Measurements from ENCODE around the gene RFLNA.
"Not testable (repeated sequence)": the region's sequence is repeated elsewhere in the genome, so short reads cannot be mapped to it uniquely, and the experiment has no call there.

The RFLNA gene

GRCh38 chr12:124314766-124315165, 19.9 kb downstream of the RFLNA start:
- H3K36me3 ChIP-seq (ENCODE audit: insufficient read depth, low read length): no peaks in the 10 kb centered on the region
- peaks cover 14% of the 10 kb centered on the region for H3K4me1 ChIP-seq (ENCODE audit: insufficient read depth, low read length)
- H3K9ac ChIP-seq (ENCODE audit: low read depth, low read length): no peak overlapping the region
- no peaks in the 10 kb centered on the region for H3K9me3 ChIP-seq (ENCODE audit: control insufficient read depth, insufficient read depth, low read length)

DNA sequence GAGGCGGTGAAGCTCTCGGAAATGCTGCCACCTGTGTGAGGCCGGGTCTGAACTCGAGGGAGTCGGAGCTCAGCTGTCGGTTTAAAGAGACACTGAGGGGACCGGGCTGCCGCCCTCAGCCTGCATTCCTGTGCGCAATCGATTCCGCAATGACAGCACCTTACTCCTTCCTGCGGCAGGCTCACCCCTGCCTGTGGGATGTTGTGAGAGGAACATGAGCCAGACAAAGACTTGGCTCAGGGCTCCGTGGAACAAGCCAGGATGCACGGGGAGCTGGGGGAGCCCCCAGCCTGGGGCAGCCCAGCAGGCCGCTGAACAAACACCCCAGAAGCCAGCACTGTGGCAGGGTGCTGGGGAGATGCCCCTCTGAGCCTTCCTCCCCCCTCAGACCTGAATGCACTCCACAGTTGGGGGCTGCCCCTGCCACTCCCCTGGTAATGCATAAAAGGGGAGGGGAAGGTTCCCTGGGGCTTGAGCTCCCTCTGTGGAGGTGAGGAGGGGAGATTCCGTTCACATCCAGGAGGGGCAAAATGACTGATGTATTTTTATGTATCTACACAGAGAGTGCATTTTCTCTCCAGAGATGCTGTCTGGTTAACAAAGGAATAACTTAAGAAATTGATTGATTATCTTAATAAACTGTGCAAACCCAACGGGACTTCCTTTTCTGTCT, 20.6 kb downstream of the RFLNA start:
- Histone ChIP-seq H3K9me3 (ENCODE audit: control insufficient read depth, insufficient read depth, low read length) (no peaks in the 10 kb centered on the region), H3K36me3 (ENCODE audit: insufficient read depth, low read length) (no peaks in the 10 kb centered on the region), H3K4me1 (ENCODE audit: insufficient read depth, low read length) (peaks cover 14% of the 10 kb centered on the region), H3K9ac (ENCODE audit: low read depth, low read length) (no peak overlapping the region)

DNA sequence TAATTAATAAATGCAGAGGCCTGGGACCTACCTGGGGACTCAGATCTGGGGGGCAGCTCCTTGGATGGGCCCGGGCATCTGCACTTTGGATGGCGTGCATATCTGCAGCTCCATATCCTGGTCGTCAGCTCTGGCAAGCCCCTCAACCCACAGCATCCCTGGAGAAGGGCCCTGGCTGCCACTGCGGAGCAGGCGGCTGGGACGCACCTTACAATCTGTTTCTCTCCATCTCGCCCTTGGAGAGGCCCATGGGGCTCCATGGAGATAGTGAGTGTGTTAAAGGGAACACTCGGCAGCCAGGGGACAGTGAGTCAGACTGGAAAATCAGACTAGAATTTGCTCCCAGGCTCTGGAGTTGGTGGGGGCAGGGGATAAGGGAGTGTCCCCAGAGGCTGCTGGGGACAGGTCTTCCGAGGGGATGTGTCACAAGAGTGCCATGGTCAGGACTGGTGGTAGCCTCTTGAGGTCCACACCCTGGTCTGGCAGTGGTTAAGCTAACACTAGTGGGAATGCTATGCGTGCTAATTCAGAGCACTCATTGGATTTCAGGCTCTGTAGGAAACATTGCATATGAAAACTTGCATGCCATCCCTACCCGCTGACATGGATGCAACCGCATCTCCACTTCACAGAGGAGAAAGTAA, 21.5 kb downstream of the RFLNA start:
- Histone ChIP-seq H3K4me1 (ENCODE audit: insufficient read depth, low read length) (peaks cover 14% of the 10 kb centered on the region), H3K9me3 (ENCODE audit: control insufficient read depth, insufficient read depth, low read length) (no peaks in the 10 kb centered on the region), H3K36me3 (ENCODE audit: insufficient read depth, low read length) (no peaks in the 10 kb centered on the region), H3K9ac (ENCODE audit: low read depth, low read length) (no peak overlapping the region)

GRCh38 chr12:124317400-124317799, 22.5 kb downstream of the RFLNA start:
- Histone ChIP-seq H3K9ac (ENCODE audit: low read depth, low read length) (no peak overlapping the region), H3K36me3 (ENCODE audit: insufficient read depth, low read length) (no peaks in the 10 kb centered on the region), H3K4me1 (ENCODE audit: insufficient read depth, low read length) (peaks cover 14% of the 10 kb centered on the region), H3K9me3 (ENCODE audit: control insufficient read depth, insufficient read depth, low read length) (no peaks in the 10 kb centered on the region)

- no peak overlapping the region for H3K9ac ChIP-seq (ENCODE audit: low read depth, low read length)
- peaks cover 14% of the 10 kb centered on the region for H3K4me1 ChIP-seq (ENCODE audit: insufficient read depth, low read length)
- peaks cover 3% of the 10 kb centered on the region for H3K9me3 ChIP-seq (ENCODE audit: control insufficient read depth, insufficient read depth, low read length)
- H3K36me3 ChIP-seq (ENCODE audit: insufficient read depth, low read length): peaks cover 2% of the 10 kb centered on the region; the same call in 1 of the 2 replicates
Measured at GRCh38 chr12:124318278-124319020, 23.6 kb downstream of the RFLNA start.

GRCh38 chr12:124319368-124320050, 24.6 kb downstream of the RFLNA start:
- peaks cover 14% of the 10 kb centered on the region for H3K9me3 ChIP-seq (ENCODE audit: control insufficient read depth, insufficient read depth, low read length)
- peaks cover 14% of the 10 kb centered on the region for H3K4me1 ChIP-seq (ENCODE audit: insufficient read depth, low read length)
- H3K36me3 ChIP-seq (ENCODE audit: insufficient read depth, low read length): peaks cover 12% of the 10 kb centered on the region
- H3K9ac ChIP-seq (ENCODE audit: low read depth, low read length): no peak overlapping the region

- peaks cover 20% of the 10 kb centered on the region for H3K36me3 ChIP-seq (ENCODE audit: insufficient read depth, low read length)
- H3K9ac ChIP-seq (ENCODE audit: low read depth, low read length): no peak overlapping the region
Measured at GRCh38 chr12:124321040-124321481, 26.2 kb downstream of the RFLNA start.

DNA sequence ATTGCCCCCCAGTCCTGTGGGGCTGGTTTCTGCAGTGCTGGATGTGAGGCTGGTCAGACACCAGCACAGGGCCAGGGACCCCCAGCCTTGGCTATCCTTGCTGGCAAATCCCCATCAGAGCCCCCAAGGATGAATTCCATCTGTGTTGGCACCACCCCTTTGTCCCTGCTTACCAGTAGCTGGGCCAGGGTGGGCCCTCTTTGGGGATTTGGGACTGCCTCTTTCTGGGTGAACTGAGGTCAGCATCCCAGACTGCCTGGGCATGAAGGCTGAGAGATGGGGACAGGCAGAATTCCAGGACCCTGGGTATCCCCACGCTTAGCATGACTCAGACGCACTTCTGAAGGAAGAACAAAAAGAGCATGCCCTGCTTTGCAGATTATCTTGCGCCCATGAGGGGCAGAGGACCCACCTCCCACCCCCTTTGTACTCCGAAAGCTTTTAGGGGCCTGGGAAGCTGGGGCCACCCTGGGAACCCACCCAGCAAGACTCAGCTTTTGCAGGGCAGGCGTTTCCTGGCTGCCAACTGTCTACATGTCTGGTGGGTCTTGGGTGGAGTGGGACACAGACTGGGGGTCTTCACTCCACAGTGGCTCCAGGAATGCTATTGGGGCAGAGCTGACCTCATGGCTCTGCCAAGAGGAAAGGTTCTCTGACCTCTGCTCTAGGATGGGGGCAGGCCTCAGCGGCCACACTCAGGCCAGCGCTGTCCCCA, 26.8 kb downstream of the RFLNA start:
- Histone ChIP-seq H3K9me3 (ENCODE audit: control insufficient read depth, insufficient read depth, low read length) (peaks cover 17% of the 10 kb centered on the region), H3K9ac (ENCODE audit: low read depth, low read length) (no peak overlapping the region), H3K4me1 (ENCODE audit: insufficient read depth, low read length) (peaks cover 14% of the 10 kb centered on the region), H3K36me3 (ENCODE audit: insufficient read depth, low read length) (peaks cover 20% of the 10 kb centered on the region)

More at GRCh38 chr12:124321040-124321481, 26.2 kb downstream of the RFLNA start:
- H3K9me3 ChIP-seq (ENCODE audit: control insufficient read depth, insufficient read depth, low read length): peaks cover 17% of the 10 kb centered on the region
- H3K4me1 ChIP-seq (ENCODE audit: insufficient read depth, low read length): peaks cover 14% of the 10 kb centered on the region

DNA sequence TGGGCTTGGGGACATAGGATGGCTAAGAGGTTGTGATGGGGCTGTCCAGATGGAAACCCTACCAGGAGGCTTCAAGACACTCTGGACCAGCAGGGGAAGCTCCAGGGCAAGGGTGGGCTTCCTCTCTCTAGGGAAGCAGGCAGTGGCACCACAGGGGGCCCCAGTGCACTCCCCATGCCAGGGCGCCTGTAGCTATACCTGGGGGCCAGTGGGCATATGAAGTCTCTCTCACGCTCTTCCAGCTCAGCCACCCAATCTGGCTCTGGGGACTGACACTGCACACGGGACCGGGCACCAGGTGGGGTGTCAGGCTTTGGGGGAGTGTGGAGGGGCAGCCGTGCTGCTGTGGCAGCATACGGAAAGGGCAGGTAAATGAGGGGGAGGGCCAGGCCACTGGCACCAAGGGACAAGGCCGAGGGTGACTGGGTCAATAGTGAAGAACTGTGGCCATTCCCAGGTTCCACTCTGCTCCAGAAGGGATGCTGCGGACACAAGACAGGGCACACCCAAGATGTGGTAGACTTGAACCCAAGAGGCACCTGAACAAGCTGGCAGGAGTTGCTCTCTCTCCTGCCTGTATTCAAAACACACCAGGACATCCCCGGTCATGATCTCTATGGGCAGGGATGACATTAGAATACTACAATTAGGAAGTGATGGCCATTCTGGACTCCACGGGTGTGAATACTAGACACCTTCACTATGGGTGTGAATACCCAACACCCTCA, 27.5 kb downstream of the RFLNA start:
- Histone ChIP-seq H3K9me3 (ENCODE audit: control insufficient read depth, insufficient read depth, low read length) (peaks cover 17% of the 10 kb centered on the region), H3K36me3 (ENCODE audit: insufficient read depth, low read length) (peaks cover 20% of the 10 kb centered on the region), H3K9ac (ENCODE audit: low read depth, low read length) (no peak overlapping the region), H3K4me1 (ENCODE audit: insufficient read depth, low read length) (peaks cover 9% of the 10 kb centered on the region)

DNA sequence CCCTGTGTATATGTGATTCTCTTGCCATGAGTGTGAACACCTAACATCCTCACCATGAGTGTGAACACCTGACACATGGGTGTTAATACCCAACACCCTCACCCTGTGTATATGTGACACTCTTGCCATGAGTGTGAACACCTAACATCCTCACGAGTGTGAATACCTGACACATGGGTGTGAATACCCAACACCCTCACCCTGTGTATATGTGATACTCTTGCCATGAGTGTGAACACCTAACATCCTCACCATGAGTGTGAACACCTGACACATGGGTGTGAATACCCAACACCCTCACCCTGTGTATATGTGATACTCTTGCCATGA, 28.1 kb downstream of the RFLNA start:
- not testable (repeated sequence) for H3K9ac ChIP-seq (ENCODE audit: low read depth, low read length); H3K4me1 ChIP-seq (ENCODE audit: insufficient read depth, low read length)
- H3K9me3 ChIP-seq (ENCODE audit: control insufficient read depth, insufficient read depth, low read length): peaks cover 17% of the 10 kb centered on the region
- H3K36me3 ChIP-seq (ENCODE audit: insufficient read depth, low read length): peaks cover 20% of the 10 kb centered on the region

GRCh38 chr12:124323771-124324530, 29.1 kb downstream of the RFLNA start:
- Histone ChIP-seq H3K36me3 (ENCODE audit: insufficient read depth, low read length) (peaks cover 28% of the 10 kb centered on the region), H3K9ac (ENCODE audit: low read depth, low read length) (no peak overlapping the region)

GRCh38 chr12:124324803-124325705, 30.2 kb downstream of the RFLNA start:
- peaks cover 29% of the 10 kb centered on the region for H3K36me3 ChIP-seq (ENCODE audit: insufficient read depth, low read length)
- no peak overlapping the region for H3K9ac ChIP-seq (ENCODE audit: low read depth, low read length)
- H3K4me1 ChIP-seq (ENCODE audit: insufficient read depth, low read length): no peaks in the 10 kb centered on the region
- H3K9me3 ChIP-seq (ENCODE audit: control insufficient read depth, insufficient read depth, low read length): peaks cover 17% of the 10 kb centered on the region

More at GRCh38 chr12:124323771-124324530, 29.1 kb downstream of the RFLNA start:
- Histone ChIP-seq H3K4me1 (ENCODE audit: insufficient read depth, low read length) (no peaks in the 10 kb centered on the region), H3K9me3 (ENCODE audit: control insufficient read depth, insufficient read depth, low read length) (peaks cover 17% of the 10 kb centered on the region)
